T-helper 22 cell (primary cell): ENCODE measurements around the gene TEX53.
A peak's percentile ranks its signal among the peaks of the same experiment; 100 is the strongest.

ENCODE experiments used
- DNase-seq: peaks from one replicate; pipeline ENCODE4 v3.0.0-alpha.2; 2020; ENCODE audit warnings: low read depth

The TEX53 gene

GRCh38 chr9:114657705-114658104, at the start of gene TEX53:
Gene TEX53 (minus strand): TSS chr9:114657805. CDS start chr9:114657774, 31 bp downstream.
- no peak for DNase-seq

GRCh38 chr9:114706711-114707110, 49.1 kb upstream of the TEX53 start:
- no peak for DNase-seq

- DNase-seq = no peak
These were observed 44.4 kb upstream of the TEX53 start for GRCh38 chr9:114701988-114702387.

GRCh38 chr9:114697951-114698351, 40.3 kb upstream of the TEX53 start:
- no peak for DNase-seq

- DNase-seq = no peak
These were observed 39.4 kb upstream of the TEX53 start for GRCh38 chr9:114696814-114697544.

GRCh38 chr9:114695948-114696347, 38.3 kb upstream of the TEX53 start:
- no peak for DNase-seq

- DNase-seq = no peak
These were observed 37.2 kb upstream of the TEX53 start for GRCh38 chr9:114694719-114695269.

GRCh38 chr9:114694146-114694545, 36.5 kb upstream of the TEX53 start:
- DNase-seq = no peak

GRCh38 chr9:114693248-114693855, 35.7 kb upstream of the TEX53 start:
- no peak for DNase-seq

- no peak for DNase-seq
These were observed 34.3 kb upstream of the TEX53 start for GRCh38 chr9:114691956-114692295.

- DNase-seq = peak; percentile 60
These were observed 33.7 kb upstream of the TEX53 start for GRCh38 chr9:114691046-114691955.

GRCh38 chr9:114690308-114690707, 32.7 kb upstream of the TEX53 start:
- DNase-seq = no peak

GRCh38 chr9:114689813-114690212, 32.2 kb upstream of the TEX53 start:
- DNase-seq = no peak

GRCh38 chr9:114688909-114689610, 31.5 kb upstream of the TEX53 start:
- no peak for DNase-seq

GRCh38 chr9:114688379-114688778, 30.8 kb upstream of the TEX53 start:
- no peak for DNase-seq

GRCh38 chr9:114687034-114687433, 29.4 kb upstream of the TEX53 start:
- DNase-seq = no peak

GRCh38 chr9:114685951-114686350, 28.3 kb upstream of the TEX53 start:
- DNase-seq = no peak

GRCh38 chr9:114684036-114684435, 26.4 kb upstream of the TEX53 start:
- no peak for DNase-seq

- DNase-seq = no peak
These were observed 25.2 kb upstream of the TEX53 start for GRCh38 chr9:114682846-114683245.

- DNase-seq = peak; percentile 57
These were observed 24.2 kb upstream of the TEX53 start, which contains the start of gene TEX48 for GRCh38 chr9:114681594-114682332. Gene TEX48 (minus strand): TSS chr9:114682192. CDS start chr9:114671723, 10,469 bp downstream.
